HepG2 (cell line): ENCODE measurements around the gene SMC6. TPM values are rescaled to one million over a fixed set of nuclear protein-coding genes. Genes with fewer than 3 reads are reported as not detected.

ENCODE experiments used
- ATAC-seq: fragments of 200-7000 bp; cut with Tn5 transposase; 3 replicates; pipeline ENCODE4 v1.9.1; 2020; ENCODE audit warnings: mild to moderate bottlenecking, moderate library complexity
- BruUV-seq: library from RNA; stranded (reverse); fragments of 400-500 nt; replicated peaks from 2 replicates; lab custom pipeline; 2021; lab: Mats Ljungman, UMichigan
- CTCF ChIA-PET: fragments of 300-600 bp; formaldehyde crosslinking; extraction: SDS; loops from one replicate; lab custom pipeline; 2021; ENCODE audit warnings: low total read pairs, inconsistent platforms, low intra/inter-chr PET ratio; lab: Yijun Ruan, JAX
- POLR2A ChIA-PET: fragments of 350-600 bp; sonication (Branson Sonifier 250); formaldehyde crosslinking; loops from one replicate; lab custom pipeline; 2020; ENCODE audit warnings: antibody characterized with exemption, inconsistent platforms; lab: Yijun Ruan, JAX
- DNase-seq: peaks from one replicate; pipeline ENCODE4 v3.0.0-alpha.2; 2015; ENCODE audit warnings: low spot score
- FAIRE-seq: peaks from 3 replicates; lab custom pipeline; 2011; peaks lifted over from hg19 to GRCh38; lab: Jason Lieb, UNC
- H2AFZ ChIP-seq: one replicate; pipeline ENCODE4 v1.6.1; 2011; ENCODE audit warnings: low read length, inconsistent platforms
- H3K27ac ChIP-seq: fragments of 300-600 bp; 3 replicates; pipeline ENCODE4 v1.8.0; 2011; ENCODE audit warnings: mixed run types, mild to moderate bottlenecking, mixed read lengths, low read length, inconsistent platforms; ENCODE audit not compliant: insufficient read depth; ENCODE audit errors: extremely low read length
- H3K27me3 ChIP-seq, 2 experiments: fragments of 200-600 bp in 1 of 2; 2 replicates in 1 of 2; 3 replicates in 1 of 2; pipeline versions ENCODE4 v1.6.0 to v1.8.0; 2011; ENCODE audit warnings: low read length in 2 of 2, mild to moderate bottlenecking in 2 of 2, moderate library complexity in 2 of 2, inconsistent platforms in 1 of 2; ENCODE audit not compliant: insufficient read depth in 2 of 2, control insufficient read depth in 1 of 2
- H3K36me3 ChIP-seq, 2 experiments: fragments of 200-600 bp in 1 of 2; replicated peaks in 1 of 2; 2 replicates in 1 of 2; 3 replicates in 1 of 2; pipeline versions ENCODE4 v1.5.1 to v1.8.0; 2011; ENCODE audit warnings: low read length in 2 of 2, inconsistent platforms in 1 of 2; ENCODE audit not compliant: insufficient read depth in 2 of 2, control insufficient read depth in 1 of 2
- H3K4me1 ChIP-seq: 2 replicates; pipeline ENCODE4 v1.5.1; 2012; ENCODE audit warnings: low read length, inconsistent platforms; ENCODE audit not compliant: insufficient read depth
- H3K4me2 ChIP-seq: 2 replicates; pipeline ENCODE4 v1.6.0; 2011; ENCODE audit warnings: low read depth, low read length, inconsistent platforms
- H3K4me3 ChIP-seq, 3 experiments: fragments of 200-600 bp in 1 of 3; sonication (generic), shearing (Covaris generic) in 1 of 3; replicated peaks in 1 of 3; 2 replicates each; pipeline ENCODE4 v1.5.1; 2011 to 2016; ENCODE audit warnings: low read length in 3 of 3, inconsistent platforms in 2 of 3, low read depth in 2 of 3, mild to moderate bottlenecking in 2 of 3, control low read depth in 1 of 3, mixed read lengths in 1 of 3; ENCODE audit not compliant: insufficient read depth in 1 of 3
- H3K79me2 ChIP-seq: one replicate; pipeline ENCODE4 v1.6.1; 2011; ENCODE audit warnings: low read length, inconsistent platforms; ENCODE audit not compliant: insufficient read depth
- H3K9ac ChIP-seq: 2 replicates; pipeline ENCODE4 v1.6.0; 2011; ENCODE audit warnings: mild to moderate bottlenecking, low read depth, low read length, inconsistent platforms; ENCODE audit not compliant: insufficient read depth
- H3K9me3 ChIP-seq: 2 replicates; pipeline ENCODE4 v1.5.1; 2012; ENCODE audit warnings: mild to moderate bottlenecking, low read length
- H4K20me1 ChIP-seq: 2 replicates; pipeline ENCODE4 v1.6.0; 2011; ENCODE audit warnings: inconsistent platforms, mild to moderate bottlenecking, low read length, moderate library complexity; ENCODE audit not compliant: insufficient read depth
- ATF7 ChIP-seq, 2 experiments: fragments of 450-650 bp in 1 of 2; sonication (generic) in 1 of 2; formaldehyde crosslinking in 1 of 2; IDR thresholded peaks; 2 replicates each; pipeline versions ENCODE4 v1.4.0 to v1.6.1; 2016 to 2020; ENCODE audit warnings: antibody characterized with exemption in 1 of 2, mild to moderate bottlenecking in 1 of 2, missing genetic modification reagents in 1 of 2
- GZF1 ChIP-seq: sonication (generic); formaldehyde crosslinking; IDR thresholded peaks from 2 replicates; pipeline ENCODE4 v1.5.1; 2020; ENCODE audit warnings: mild to moderate bottlenecking, missing genetic modification reagents
- MTERF4 ChIP-seq: sonication (generic); formaldehyde crosslinking; IDR thresholded peaks from 2 replicates; pipeline ENCODE4 v1.8.0; 2023; ENCODE audit warnings: mild to moderate bottlenecking, missing genetic modification reagents
- PAXIP1 ChIP-seq: sonication (generic); formaldehyde crosslinking; conservative IDR thresholded peaks from 2 replicates; pipeline ENCODE4 v1.4.0; 2020; ENCODE audit warnings: mild to moderate bottlenecking, missing genetic modification reagents, moderate library complexity
- SAP130 ChIP-seq: IDR thresholded peaks from 2 replicates; pipeline ENCODE4 v1.6.1; 2016; ENCODE audit warnings: low read depth
- SOX13 ChIP-seq, 3 experiments: fragments of 450-650 bp in 1 of 3; sonication (generic) in 1 of 3; formaldehyde crosslinking in 1 of 3; IDR thresholded peaks in 2 of 3; conservative IDR thresholded peaks in 1 of 3; 2 replicates each; pipeline versions ENCODE4 v1.5.0 to v1.6.1; 2016 to 2020; ENCODE audit warnings: antibody characterized with exemption in 1 of 3, mild to moderate bottlenecking in 1 of 3, missing compliant biosample characterization in 1 of 3, missing genetic modification reagents in 1 of 3, moderate library complexity in 1 of 3
- TSC22D2 ChIP-seq: sonication (generic); formaldehyde crosslinking; IDR thresholded peaks from 2 replicates; pipeline ENCODE4 v1.5.1; 2020; ENCODE audit warnings: missing genetic modification reagents, mild to moderate bottlenecking, borderline replicate concordance
- ZNF883 ChIP-seq: sonication (generic); formaldehyde crosslinking; IDR thresholded peaks from 2 replicates; pipeline ENCODE4 v1.5.1; 2020; ENCODE audit warnings: mild to moderate bottlenecking, missing genetic modification reagents; ENCODE audit errors: not compliant biosample characterization
- WGBS: methylation state at CpG from one replicate; pipeline ENCODE4 v1.1.6; 2017; ENCODE audit warnings: low lambda C conversion rate; 5-methylcytosine and 5-hydroxymethylcytosine counted together
- in situ Hi-C: cut with HindIII; loops from 2 replicates; pipeline ENCODE4 v1.10.0; 2017; ENCODE audit warnings: low pct_unique_long_range_greater_than_20kb; ENCODE audit not compliant: extremely low pct_ligation_motif_present
- intact Hi-C: fragments of 100-400 bp; cut with micrococcal nuclease; formaldehyde crosslinking; loops from one replicate; pipeline ENCODE4 v1.10.0; 2022; ENCODE audit not compliant: unreplicated experiment
- polyA plus RNA-seq, 8 experiments: library from polyadenylated mRNA; depleted of rRNA in 3 of 8; stranded (reverse) in 7 of 8; unstranded in 1 of 8; fragments of >200 nt; fragmentation: Illumina TruSeq in 4 of 8; extraction: Trizol in 4 of 8; gene quantifications; 2 replicates each; pipeline versions ENCODE4 v1.2.1 to v1.2.3, GENCODE V29; 2011 to 2016; ENCODE audit warnings: low read depth in 4 of 8, missing spikeins in 1 of 8, mixed read lengths in 1 of 8; ENCODE audit not compliant: insufficient read depth in 1 of 8
- total RNA-seq, 5 experiments: library from RNA; depleted of rRNA; stranded (reverse); fragments of >200 nt; fragmentation: Illumina TruSeq; extraction: Trizol; gene quantifications; 2 replicates each; pipeline ENCODE4 v1.2.3, GENCODE V29; 2016; ENCODE audit warnings: low read depth in 1 of 5

Gene SMC6
- total and polyA plus RNA-seq, 2 of the 13 experiments (the other 11 are each of a cell fraction or from before 2014, with no cell fraction given): 18.9 to 55.3 TPM

DNA sequence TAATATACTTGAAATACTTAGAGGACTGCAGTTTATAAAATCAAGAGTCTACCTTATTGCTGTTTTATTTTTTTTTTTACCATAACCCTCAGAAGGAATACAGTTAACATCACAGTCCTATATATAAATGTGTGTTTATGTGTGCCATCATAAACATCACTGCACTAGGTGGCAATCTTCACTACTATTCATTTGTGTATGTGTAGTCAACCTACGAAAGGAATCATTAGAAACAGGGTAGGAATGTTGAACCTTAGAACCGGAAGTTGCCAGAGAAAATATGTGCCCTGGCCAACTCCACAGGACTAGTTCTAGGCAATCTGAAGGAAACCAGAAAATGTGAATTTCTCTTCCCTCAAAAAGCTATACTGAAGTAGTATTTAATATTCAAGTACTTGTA lies 3.7 kb upstream of the SMC6 start (continued):
- no peak for TF ChIP-seq SOX13 (IDR thresholded peaks at IDR 0.05)
- TF ChIP-seq SOX13 (CRISPR knock-in tag; conservative IDR thresholded peaks at IDR 0.05 in 1 of 2, IDR thresholded peaks at IDR 0.05 in 1 of 2): peak in 1 of 2 experiments; percentile 36; a peak in 1 of 4 replicates
- no peak for TF ChIP-seq ZNF883 (CRISPR knock-in tag)
- peak; percentile 82 for TF ChIP-seq PAXIP1 (CRISPR knock-in tag)
- peak; percentile 62 for TF ChIP-seq SAP130 (CRISPR knock-in tag)

DNA sequence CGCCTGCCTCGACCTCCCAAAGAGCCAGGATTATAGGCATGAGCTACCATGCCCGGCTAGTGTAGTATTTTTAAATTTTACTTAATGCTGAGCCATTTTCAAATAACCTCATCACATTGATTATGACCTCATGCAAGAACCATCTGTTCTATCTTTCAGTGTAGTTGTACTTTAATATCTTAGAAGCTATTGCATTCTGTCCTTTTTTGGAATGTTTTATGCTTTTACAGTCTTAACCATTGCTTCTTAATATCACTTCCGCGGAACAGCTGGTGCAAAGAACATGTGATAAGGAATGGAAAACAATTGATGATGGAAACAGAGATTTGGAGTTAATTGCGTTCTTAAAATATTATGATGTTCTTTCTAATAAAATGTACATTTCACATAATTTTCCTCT lies 3.1 kb upstream of the SMC6 start:
- H2AFZ ChIP-seq: no peak overlapping the region
- intact Hi-C loops: loop anchor here (1.0 kb wide), 1 partner anchor 74 kb away; no protein-coding TSS in a partner anchor
- DNase-seq: no peak
- POLR2A ChIA-PET: no interaction called here
- TF ChIP-seq TSC22D2 (no peak), ATF7 (IDR thresholded peaks at IDR 0.05) (peak; percentile 41; the same call in 1 of the 2 replicates), ATF7 (CRISPR knock-in tag; IDR thresholded peaks at IDR 0.05) (no peak), GZF1 (CRISPR knock-in tag) (no peak), MTERF4 (CRISPR knock-in tag) (no peak)
- 90% methylated on average over 6 of the region's 6 CpGs for WGBS
- BruUV-seq: no TSS peak
- FAIRE-seq: no peak
- no peaks in the 10 kb centered on the region for H4K20me1 ChIP-seq
- peak overlapping the region; percentile 31; the same call in 1 of the 2 replicates for H3K9ac ChIP-seq
- peaks cover 46% of the 10 kb centered on the region for H3K4me1 ChIP-seq
- CTCF ChIA-PET: no interaction called here
- peak overlapping the region; percentile 88 for H3K4me2 ChIP-seq
- H3K36me3 ChIP-seq: peaks cover 1 to 9% of the 10 kb centered on the region in 2 experiments; a peak in 1 of 5 replicates
- in situ Hi-C loops: loop anchor here (10.0 kb wide), 1 partner anchor 212 kb away; the partner anchor contains the start of gene VSNL1
- peaks cover 65% of the 10 kb centered on the region for H3K79me2 ChIP-seq
- peak overlapping the region; percentile 60 for H3K27ac ChIP-seq
- H3K4me3 ChIP-seq: peak overlapping the region in 2 of 3 experiments; percentile 18 to 22; a peak in 3 of 6 replicates
- no peaks in the 10 kb centered on the region; a peak in 1 of 5 replicates for H3K27me3 ChIP-seq
- no peaks in the 10 kb centered on the region for H3K9me3 ChIP-seq
- ATAC-seq: no peak
